Colonic mucosa (tissue), 4 donors: ENCODE results near the gene PDLIM7. TPM values are rescaled to one million over a fixed set of nuclear protein-coding genes. Genes with fewer than 3 reads are reported as not detected.

Source experiments
- DNase-seq: peaks from one replicate; pipeline ENCODE4 v3.0.0-alpha.2; 2020
- H3K27ac ChIP-seq: fragments of 200-600 bp; one replicate; pipeline ENCODE4 v1.8.0; 2021
- H3K27me3 ChIP-seq: fragments of 200-600 bp; one replicate; pipeline ENCODE4 v1.8.0; 2021
- H3K36me3 ChIP-seq: fragments of 200-600 bp; one replicate; pipeline ENCODE4 v1.8.0; 2021
- H3K4me1 ChIP-seq: fragments of 200-600 bp; one replicate; pipeline ENCODE4 v1.8.0; 2021; ENCODE audit warnings: mild to moderate bottlenecking
- H3K4me3 ChIP-seq: fragments of 200-600 bp; one replicate; pipeline ENCODE4 v1.8.0; 2021
- H3K9ac ChIP-seq, 2 donors: one replicate each; pipeline ENCODE4 v1.7.0; 2013; ENCODE audit warnings: control low read depth in 2 of 2, low read depth in 2 of 2, low read length in 2 of 2
- H3K9me3 ChIP-seq: fragments of 200-600 bp; one replicate; pipeline ENCODE4 v1.8.0; 2021
- intact Hi-C: fragments of 100-400 bp; cut with DNase I; formaldehyde crosslinking; loops from one replicate; pipeline ENCODE4 v1.14.1; 2022
- total RNA-seq, 2 donors: library from RNA; stranded (reverse); fragmentation: NEBNext Ultra II Directional in 1 of 2; extraction: Animal tissue kit (Norgen Biotek cat#: 25700) in 1 of 2; gene quantifications; one replicate each; pipeline ENCODE4 v1.2.1, GENCODE V29; 2021
- TF ChIP-seq, protein P1 (sequence below): fragments of 200-600 bp; IDR thresholded peaks from one replicate; pipeline ENCODE4 v1.8.0; 2022; ENCODE audit warnings: antibody characterized with exemption, mild to moderate bottlenecking
- donor health status: healthy.
- donor health status: DM: no; HTN: no; CAD: no.
- donor health status: DM: no; HTN: no; CAD: no.

Gene PDLIM7
- total RNA-seq, 2 donors from 2014 or later: 19.7 to 44.9 TPM

DNA sequence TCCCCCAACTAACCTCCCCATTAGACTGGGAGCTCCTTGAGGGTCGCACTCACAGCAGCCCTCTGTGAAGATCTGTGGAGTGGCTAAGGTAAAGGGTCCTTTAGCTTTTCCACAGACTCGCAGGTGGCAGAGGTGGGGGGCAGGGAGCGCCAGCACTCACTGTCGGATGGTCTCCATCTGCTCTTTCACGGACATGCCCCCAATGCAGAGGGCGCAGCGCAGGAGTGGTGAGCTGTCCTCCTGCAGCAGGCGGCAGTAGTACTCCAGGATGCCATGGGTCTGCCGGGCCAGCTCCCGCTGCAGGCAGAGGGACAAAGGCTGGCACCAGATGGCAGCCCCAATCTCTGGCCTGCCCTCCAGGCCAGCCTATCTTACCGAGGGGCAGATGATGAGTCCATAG is 17.1 kb upstream of the PDLIM7 start:
- TF ChIP-seq, protein P1, sequence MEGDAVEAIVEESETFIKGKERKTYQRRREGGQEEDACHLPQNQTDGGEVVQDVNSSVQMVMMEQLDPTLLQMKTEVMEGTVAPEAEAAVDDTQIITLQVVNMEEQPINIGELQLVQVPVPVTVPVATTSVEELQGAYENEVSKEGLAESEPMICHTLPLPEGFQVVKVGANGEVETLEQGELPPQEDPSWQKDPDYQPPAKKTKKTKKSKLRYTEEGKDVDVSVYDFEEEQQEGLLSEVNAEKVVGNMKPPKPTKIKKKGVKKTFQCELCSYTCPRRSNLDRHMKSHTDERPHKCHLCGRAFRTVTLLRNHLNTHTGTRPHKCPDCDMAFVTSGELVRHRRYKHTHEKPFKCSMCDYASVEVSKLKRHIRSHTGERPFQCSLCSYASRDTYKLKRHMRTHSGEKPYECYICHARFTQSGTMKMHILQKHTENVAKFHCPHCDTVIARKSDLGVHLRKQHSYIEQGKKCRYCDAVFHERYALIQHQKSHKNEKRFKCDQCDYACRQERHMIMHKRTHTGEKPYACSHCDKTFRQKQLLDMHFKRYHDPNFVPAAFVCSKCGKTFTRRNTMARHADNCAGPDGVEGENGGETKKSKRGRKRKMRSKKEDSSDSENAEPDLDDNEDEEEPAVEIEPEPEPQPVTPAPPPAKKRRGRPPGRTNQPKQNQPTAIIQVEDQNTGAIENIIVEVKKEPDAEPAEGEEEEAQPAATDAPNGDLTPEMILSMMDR: no peak

DNA sequence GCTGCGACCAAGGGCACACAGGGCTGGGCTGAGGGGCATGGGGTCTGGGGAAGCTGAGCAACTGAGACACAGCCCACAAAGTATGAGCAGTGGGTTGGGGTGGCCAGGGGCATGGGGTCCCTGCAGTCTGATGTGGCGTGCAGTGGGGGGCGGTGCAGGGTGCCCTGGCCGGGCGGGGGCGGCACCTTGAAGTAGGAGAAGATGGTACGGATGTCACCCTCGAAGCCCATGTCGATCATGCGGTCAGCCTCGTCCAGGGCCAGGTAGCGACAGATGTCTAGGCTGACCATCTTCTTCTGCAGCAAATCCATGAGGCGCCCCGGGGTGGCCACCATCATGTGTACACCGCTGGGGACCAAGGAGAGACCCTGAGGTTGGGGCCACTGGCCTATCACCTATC is 16.1 kb upstream of the PDLIM7 start:
- Histone ChIP-seq H3K36me3 (peaks cover 16% of the 10 kb centered on the region), H3K27ac (no peak overlapping the region), H3K27me3 (no peaks in the 10 kb centered on the region), H3K9me3 (no peaks in the 10 kb centered on the region), H3K4me3 (no peak overlapping the region), H3K9ac (no peak overlapping the region), H3K4me1 (peaks cover 10% of the 10 kb centered on the region)
- DNase-seq: no peak
- intact Hi-C loops: loop anchor here (10.0 kb wide), 1 partner anchor 81 kb away; the partner anchor contains the start of gene TMED9
- TF ChIP-seq, protein P1: no peak

More for the DNA sequence above, 17.1 kb upstream of the PDLIM7 start:
- Histone ChIP-seq H3K9ac (no peak overlapping the region), H3K27ac (no peak overlapping the region), H3K4me1 (peaks cover 10% of the 10 kb centered on the region), H3K4me3 (no peak overlapping the region), H3K27me3 (no peaks in the 10 kb centered on the region), H3K9me3 (no peaks in the 10 kb centered on the region), H3K36me3 (peaks cover 16% of the 10 kb centered on the region)
- DNase-seq: no peak
- intact Hi-C loops: loop anchor here (10.0 kb wide), 1 partner anchor 80 kb away; the partner anchor contains the start of gene TMED9

DNA sequence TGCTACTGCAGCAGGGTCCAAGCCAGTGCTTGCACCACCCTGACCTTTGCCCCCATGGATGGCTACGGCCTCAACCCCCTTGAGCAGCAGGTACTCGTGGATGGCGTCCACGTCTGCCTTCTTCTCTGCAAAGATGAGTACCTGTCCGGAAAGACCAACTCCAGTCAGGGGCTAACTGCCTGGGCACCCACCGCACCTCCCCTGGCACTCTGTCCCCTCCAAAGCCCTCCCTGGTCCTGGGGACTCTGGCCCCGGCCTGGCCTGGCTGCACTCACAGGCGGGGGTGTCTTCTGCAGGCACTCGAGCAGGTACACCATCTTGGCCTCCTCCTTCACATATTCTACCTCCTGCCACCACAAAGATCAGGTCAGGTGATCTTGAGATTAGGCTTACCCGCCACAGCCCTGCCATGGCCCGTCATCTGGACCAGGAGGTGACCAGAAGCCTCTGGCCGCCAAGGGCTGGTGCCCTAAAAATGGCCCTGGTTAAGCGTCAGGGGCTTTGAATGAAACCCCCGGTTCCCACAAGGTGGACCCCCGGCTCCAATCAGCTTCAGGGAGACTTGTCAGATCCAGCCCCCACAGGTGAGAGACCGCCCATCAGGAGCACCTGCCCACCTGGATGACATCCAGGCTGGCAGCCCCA is 15.5 kb upstream of the PDLIM7 start:
- peaks cover 10% of the 10 kb centered on the region for H3K4me1 ChIP-seq
- no peak overlapping the region for H3K9ac ChIP-seq
- H3K9me3 ChIP-seq: no peaks in the 10 kb centered on the region
- DNase-seq: no peak
- TF ChIP-seq, protein P1: no peak
- H3K4me3 ChIP-seq: no peak overlapping the region
- peaks cover 16% of the 10 kb centered on the region for H3K36me3 ChIP-seq
- intact Hi-C loops: loop anchor here (10.0 kb wide), 1 partner anchor 82 kb away; the partner anchor contains the start of gene TMED9
- H3K27ac ChIP-seq: no peak overlapping the region
- no peaks in the 10 kb centered on the region for H3K27me3 ChIP-seq

DNA sequence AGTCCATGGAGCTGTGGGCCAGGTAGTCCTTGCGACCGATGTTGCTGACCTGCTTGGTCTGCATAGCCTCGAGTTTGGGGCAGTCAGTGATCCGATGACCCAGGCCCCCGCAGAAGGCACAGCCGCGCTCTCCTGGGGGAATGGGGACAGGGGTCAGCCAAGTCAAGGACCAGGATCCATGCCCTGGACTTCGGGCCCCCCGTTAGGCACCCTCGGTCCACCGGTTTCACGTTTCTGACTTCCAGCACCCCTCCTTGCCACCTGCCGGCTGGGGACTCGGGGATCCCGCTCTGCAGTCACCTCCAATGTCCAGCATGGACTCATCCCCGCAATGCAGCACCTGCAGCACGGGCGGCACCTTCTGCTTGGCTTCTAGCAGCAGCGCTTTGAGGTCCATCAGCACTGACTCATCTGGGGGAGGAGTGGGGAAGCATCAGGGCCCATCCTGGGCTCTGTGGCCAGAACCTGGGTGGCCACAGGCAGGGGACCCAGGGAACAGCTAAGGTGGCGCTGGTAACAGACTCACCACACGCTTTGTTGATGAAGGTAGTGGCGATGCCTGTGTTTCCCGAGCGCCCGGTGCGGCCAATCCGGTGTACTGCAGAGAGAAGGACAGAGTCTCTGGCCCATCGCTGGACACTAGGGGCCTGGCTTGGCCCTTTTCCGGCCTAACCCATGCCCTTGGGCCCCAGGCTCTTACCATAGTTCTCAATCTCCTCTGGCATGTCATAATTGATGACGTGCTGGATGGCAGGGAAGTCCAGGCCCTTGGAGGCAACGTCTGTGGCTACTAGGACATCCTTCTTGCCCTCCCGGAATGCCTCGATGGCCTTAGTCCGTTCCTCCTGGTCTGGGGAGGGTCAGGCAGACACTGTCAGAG is 14.6 kb upstream of the PDLIM7 start:
- H3K4me1 ChIP-seq: peaks cover 10% of the 10 kb centered on the region
- no peak overlapping the region for H3K9ac ChIP-seq
- no peaks in the 10 kb centered on the region for H3K9me3 ChIP-seq
- no peak overlapping the region for H3K4me3 ChIP-seq
- intact Hi-C loops: loop anchor here (10.0 kb wide), 1 partner anchor 83 kb away; the partner anchor contains the start of gene TMED9
- H3K27ac ChIP-seq: no peak overlapping the region
- H3K27me3 ChIP-seq: no peaks in the 10 kb centered on the region
- DNase-seq: no peak
- peaks cover 16% of the 10 kb centered on the region for H3K36me3 ChIP-seq
- TF ChIP-seq, protein P1: no peak

DNA sequence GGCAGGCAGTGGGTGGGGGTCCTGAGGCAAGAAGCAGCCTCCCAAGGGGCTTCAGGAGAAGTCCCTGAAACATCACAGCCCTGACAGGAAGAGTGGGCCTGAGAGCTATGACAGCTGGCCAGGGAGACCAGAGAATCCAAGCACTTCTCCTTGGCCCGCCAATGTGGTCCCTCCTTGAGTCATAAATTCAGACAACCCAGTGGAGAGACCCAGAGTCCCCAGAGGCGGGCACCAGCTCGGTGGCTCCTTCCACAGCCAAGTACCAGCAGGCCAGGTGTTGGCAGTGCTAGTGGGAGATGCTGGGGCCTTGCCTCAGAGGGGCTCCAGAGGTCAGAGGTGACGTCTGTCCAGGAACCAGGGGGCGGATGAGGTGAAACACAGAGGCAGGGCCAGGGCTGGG is 13.8 kb upstream of the PDLIM7 start:
- Histone ChIP-seq H3K9me3 (no peaks in the 10 kb centered on the region), H3K4me3 (no peak overlapping the region), H3K4me1 (peaks cover 10% of the 10 kb centered on the region), H3K9ac (no peak overlapping the region), H3K27ac (peak overlapping the region; percentile 40), H3K36me3 (peaks cover 16% of the 10 kb centered on the region), H3K27me3 (no peaks in the 10 kb centered on the region)
- intact Hi-C loops: loop anchor here (10.0 kb wide), 1 partner anchor 84 kb away; the partner anchor contains the start of gene TMED9
- no peak for DNase-seq
- TF ChIP-seq, protein P1: no peak
